ENCODE results near the gene ZSCAN20.

ZSCAN20 gene

DNA sequence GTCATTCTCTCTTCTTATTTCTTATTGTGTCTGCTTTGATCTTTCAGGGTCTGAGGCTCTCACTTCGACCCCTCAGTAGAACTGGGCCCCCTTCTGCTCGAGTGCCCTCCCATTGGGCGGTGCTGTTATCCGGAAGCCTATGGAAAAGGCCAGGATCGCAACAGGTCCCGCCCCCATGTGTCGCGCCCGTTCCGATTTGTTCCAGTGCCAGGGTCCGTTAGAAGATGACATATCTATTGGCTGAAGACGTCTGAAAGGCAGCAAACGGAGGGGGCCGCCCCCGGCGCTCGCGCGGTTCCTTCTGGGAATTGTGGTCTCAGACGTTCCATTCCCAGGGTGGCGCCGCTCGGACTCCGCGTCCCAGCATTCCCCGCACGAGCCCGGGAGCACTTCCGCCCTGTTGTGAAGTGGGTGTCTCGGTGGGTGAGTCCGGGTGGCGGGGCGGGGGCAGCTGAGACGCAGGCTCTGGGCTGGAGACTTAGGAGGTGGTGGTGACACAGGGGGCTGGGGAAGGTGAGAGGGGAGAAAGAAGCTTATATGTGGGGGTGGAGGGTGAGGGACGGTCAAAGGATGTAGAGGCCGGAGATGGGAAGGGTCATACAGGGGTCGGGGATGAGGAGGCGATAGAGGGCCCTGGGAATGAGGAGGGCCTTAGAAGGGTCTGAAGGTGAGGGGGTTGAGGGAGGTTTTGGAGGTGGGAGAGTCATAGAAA lies at the start of gene ZSCAN20:
Gene ZSCAN20, plus strand, starts transcription at position 377 of the 712 bp plus-strand sequence. CDS start 6,644 bp downstream, outside the sequence.
- no peak for DNase-seq

DNA sequence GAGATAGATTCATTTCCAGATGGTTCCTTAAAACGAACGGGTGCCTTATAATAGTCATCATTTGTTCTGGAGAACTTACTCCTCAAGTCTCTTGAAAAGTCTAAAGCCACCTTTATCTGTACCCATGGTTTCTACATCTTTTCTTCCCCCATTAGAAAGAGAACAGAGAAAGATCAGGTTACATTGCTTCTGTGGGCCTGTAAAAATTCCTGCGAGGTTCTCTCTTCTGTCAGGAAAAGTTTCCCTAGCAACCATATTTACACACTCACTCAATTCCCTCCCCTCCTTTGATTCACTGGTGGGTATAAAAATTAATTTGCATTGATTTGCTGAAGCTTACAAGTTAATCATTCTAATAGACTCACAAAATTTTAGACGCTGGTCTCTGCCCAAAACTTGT lies 48.2 kb upstream of the ZSCAN20 start:
- DNase-seq, result peak; percentile 59

DNA sequence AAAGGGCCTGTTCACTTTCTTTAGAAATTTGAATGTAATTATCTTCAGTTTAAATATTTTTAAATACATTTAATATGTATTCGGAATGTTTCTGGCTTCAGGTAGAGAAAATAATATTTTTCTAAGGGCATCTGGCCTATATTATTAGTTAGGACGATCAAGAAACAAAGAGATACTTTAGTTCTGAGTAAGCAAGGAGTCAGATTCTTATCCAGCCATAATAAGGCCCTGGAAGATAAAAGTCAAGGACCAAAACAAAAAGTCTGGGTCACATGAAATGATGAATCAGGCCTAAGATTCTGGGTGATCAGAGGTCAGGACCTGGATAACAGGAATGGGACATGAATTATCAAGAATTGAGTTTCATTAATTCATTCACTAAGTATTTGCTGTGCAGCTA lies 47.8 kb upstream of the ZSCAN20 start:
- DNase-seq, result no peak

DNA sequence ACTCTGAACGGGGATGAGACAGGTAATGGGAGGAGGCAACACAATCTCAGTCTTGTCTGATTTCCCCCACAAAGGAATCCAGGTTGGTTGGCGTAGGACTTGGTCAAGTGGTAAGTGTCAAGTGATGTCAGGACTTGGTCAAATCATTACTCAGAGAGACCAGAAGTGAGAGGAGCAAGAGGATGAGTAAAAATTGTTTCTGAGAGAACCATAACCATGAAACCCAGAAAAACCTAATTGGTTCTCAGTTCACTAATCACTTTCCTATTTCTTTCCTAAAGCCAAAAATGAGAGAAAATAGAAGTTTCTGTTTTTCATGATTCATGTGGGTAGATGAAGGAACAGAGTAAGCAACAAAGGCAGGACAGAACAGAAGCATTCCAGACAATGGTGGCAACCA lies 46.5 kb upstream of the ZSCAN20 start:
- no peak for DNase-seq

DNA sequence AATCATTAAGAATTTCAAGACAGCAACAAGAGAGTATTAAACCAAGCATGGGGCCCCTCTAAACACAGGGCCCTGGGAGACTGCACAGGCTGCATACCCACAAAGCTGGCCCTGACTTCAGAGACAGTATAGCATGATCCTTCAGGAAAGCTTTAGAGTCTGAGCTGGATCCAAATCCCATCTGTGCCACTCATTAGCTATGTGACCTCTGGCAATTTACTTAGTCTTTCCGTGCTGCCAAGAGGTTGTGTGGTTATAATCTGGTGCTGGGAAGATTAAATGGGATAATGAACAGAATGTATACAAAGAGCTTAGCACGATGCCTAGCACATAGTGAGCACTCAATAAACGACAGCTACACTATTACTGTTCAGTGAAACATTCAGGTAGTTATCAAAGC lies 45.5 kb upstream of the ZSCAN20 start:
- no peak for DNase-seq

DNA sequence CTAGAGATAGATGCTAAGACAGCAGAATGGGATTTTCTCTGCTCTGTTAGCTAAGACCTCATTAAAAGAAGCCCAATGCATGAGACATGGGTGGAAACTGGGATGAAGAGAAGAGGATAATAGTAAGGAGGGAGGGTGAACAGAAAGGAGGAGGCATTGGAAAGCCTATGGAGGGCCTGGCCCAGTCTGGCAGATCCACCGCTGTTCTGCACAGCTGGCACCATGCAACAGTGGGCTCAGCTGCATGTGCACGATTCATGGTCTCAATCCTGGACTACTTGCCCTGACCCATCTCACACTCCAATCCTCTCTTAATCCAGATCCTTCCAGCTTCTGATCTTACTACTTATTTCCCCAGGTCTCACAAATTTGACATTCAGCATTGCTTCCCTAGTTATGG lies 43.8 kb upstream of the ZSCAN20 start:
- no peak for DNase-seq

DNA sequence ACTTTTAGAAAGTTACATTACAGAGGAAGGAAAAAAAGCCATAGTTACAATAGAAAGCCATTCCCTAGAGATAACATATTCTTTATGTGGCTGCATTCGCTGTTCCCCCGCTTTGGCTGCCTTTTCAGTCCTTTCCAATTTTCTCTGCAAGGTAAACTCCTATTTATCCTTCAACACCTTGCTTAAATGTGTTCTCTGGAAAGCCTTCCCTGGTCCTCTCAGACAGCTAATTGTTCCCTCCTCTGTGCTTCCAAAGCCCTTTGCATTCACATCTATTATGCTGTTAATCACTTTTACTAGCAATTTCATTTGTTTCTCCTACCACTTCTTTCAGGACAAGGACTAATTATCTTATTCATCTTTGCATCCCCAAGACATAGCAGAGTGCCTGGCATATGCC lies 43.1 kb upstream of the ZSCAN20 start:
- no peak for DNase-seq

DNA sequence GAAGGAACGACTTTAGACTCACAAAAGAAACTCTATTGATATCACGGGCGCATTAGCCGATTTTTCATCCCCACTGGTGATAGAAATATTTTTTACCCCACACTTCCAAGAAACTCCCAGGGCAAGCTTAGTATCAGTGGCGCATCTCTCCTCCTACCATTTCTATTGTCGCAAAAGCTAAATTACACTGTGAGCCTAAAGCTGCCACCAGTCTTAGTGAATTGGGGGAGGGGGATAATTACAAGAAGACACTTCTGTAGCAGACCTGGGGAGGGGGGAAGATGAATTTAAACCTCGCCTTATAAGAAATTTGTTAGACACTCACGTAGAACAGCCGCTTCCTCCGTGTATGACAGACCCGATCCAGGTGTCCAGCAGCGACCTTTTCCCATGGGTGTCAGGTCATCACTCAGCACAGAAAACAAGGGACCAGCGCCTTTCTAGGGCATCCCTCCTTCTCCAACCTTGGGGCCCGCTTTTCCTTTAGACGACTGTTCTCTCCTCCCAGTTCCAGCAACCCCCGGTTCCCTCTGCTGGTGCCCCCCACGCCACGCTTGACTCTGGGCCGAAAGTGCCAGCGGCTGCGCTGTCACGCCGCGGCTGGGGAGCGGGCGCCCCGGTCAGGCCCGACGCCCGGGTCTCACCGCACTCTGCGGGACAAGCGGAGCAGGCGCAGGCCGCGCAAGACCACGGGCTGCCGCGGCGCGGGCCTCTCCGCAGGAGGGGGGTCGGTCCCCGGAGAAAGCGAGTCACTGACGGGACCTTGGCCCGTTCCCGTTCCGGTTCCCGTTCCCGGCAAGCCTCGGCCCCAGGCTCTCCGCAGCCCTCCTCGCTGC lies 42.4 kb upstream of the ZSCAN20 start:
- DNase-seq, result no peak

DNA sequence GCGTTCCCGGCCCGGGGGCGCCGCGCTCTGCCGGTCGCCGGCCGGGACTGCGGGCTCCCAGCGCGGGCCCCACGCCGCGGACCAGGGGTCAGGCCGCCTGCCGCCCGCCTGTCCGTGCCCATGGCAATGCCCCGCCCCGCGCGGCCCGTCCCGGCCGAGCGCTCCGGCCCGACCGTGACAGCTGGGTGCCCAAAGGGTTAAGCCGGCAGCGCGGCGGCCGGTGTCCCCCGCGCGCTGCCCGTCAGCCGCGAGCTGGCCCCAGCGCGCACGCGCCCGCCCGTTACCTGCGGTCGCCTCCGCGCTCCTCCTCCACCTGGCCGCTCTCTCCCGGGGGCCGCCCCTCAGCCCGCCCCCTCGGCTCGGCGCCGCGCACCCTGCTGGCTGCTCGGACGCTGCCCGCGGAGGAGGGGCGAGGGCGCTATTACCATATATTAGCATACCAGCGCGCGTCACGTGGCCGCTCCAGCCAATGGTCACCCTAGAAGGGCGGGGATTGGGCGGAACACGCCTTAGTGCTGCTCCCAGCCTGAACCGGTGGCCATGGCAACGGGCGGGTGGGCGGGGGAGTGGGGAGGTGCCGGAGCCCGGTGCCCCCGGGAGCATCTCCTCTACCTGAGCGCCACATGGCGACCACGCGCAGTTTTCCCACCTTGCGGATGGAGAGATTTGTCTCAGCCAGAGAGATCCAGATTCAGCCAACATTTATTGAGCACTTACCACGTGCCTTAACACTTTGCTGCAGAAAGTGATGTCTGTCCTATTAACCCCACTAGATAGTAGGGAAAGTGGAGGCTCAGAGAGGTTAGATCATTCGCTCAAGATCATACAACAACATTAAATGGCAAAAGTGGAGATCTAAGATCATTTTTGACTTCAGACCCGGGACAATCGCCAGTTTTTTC lies 41.5 kb upstream of the ZSCAN20 start, which contains the start of gene PHC2:
Gene PHC2, minus strand, starts transcription at position 404 of the 902 bp plus-strand sequence. CDS start 55,556 bp downstream, outside the sequence.
- peak; percentile 94 for DNase-seq

DNA sequence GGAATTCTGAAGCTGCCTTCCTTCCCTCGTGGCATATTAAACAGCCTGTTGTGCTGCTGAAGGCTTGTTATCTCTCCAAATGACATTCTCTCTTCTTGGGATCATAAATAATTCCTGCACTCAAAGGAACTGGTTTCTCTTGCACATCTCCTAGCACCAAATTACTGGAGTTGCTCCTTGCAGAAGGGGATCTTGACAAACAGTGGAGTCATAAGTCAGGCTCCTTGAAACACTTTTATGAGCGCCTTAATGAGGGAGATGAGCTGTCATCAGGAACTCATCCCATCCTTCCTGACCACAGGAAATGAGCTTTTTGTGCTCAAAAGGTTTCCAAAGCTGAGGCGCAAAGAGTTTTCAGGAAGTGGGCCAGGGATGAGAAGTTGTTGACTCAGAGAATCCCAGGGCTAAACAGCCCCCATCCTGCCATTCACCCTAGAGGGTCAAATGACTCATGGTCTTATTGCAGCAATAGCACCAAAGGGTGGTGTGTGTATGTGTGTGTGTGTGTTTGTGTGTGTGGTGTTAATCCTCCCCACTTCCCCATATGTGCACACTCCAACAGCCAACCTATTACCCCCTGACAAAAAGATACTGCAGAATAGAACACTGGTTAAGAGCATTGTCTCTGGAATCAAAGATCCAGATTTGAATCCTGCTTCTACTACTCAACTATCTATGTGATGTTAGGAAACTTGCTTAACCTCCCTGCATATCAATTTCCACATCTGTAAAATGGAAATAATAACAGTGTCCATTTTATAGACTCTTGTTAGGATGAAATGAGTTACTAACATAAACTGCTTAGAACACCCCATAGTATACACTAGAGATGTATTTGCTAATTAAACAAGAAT lies 38.7 kb upstream of the ZSCAN20 start:
- no peak for DNase-seq

DNA sequence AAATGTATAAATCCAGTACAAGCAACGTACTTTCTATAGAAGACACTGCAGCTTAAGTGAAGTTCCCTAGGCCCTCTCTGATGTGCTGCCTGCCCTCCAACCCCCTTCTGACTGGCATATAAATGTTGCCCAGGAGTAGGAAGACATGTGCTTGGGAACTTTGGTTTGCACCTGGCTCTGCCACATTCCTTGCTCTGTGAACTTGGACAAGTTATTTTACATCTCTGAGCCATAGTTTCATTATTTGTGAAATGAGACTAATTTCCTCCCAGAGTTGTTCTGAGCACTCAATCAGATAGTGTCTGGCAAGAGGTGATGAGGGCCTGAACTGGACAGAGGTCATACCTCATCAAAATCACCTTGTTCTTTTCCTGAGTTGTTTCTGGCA lies 38.1 kb upstream of the ZSCAN20 start:
- no peak for DNase-seq

DNA sequence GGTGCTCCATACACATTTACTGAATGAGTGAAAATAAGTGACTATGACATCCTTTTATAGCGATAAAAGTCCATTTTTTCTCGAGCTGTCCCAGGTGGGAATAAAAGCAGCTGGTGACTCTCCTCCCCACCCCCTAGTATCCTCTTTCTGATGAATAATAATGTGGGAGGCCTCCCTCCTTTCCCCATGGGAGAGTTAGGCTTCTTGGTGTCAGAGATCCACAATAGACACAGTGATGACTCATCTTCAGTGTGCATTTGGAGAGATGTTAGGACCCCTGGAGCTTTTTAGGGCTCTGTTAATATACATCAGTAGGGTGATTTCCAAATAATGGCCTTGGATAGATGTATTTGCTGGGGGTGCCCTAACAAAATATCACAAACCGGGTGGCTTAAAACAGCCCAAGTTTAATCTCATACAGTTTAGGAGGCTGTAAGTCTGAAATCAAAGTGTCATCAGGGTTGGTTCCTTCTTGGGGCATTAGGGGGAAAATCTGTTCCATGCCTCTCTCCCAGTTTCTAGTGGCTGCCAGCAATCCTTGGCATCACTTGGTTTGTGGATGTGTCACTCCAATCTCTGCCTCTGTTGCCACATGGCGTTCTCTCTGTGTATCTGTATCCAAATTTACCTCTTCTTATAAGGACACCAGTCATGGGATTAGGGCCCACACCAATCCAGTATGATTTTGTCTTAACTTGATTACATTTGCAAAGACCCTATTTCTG lies 37.2 kb upstream of the ZSCAN20 start:
- DNase-seq, result no peak

DNA sequence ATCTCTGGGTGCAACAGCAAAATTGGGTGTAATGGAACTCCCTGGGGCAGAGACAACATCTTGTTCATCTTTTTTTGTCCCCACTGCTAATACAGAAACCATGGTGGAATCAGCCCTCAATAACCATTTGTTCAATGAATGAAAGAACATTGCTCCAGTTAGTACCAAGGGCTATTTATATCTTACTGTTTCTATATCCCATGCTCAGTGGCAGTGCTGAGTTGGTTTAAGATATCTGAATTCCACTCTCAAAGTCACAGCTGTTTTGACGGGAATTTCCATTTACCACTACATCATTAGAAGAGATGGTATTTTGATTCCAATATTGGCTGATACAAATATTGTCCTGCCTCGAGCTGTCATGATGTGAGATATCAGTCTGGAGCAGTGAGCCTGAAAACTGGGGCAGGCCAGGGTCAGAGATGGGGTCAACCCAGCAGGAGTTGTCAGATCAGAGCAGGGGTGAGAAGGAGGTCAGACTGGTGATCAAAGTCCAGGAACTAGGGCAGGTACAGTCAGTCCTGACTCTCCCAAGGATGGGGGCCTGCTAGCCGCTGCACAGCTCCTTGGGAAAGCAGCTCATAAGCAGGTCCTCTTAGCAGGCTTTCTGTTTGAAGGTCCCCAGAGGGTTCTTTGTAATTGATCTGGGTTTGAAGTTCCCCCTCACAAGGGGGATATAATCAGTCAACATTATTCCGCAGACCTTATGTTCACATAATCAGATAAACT lies 35.7 kb upstream of the ZSCAN20 start:
- DNase-seq, result no peak

DNA sequence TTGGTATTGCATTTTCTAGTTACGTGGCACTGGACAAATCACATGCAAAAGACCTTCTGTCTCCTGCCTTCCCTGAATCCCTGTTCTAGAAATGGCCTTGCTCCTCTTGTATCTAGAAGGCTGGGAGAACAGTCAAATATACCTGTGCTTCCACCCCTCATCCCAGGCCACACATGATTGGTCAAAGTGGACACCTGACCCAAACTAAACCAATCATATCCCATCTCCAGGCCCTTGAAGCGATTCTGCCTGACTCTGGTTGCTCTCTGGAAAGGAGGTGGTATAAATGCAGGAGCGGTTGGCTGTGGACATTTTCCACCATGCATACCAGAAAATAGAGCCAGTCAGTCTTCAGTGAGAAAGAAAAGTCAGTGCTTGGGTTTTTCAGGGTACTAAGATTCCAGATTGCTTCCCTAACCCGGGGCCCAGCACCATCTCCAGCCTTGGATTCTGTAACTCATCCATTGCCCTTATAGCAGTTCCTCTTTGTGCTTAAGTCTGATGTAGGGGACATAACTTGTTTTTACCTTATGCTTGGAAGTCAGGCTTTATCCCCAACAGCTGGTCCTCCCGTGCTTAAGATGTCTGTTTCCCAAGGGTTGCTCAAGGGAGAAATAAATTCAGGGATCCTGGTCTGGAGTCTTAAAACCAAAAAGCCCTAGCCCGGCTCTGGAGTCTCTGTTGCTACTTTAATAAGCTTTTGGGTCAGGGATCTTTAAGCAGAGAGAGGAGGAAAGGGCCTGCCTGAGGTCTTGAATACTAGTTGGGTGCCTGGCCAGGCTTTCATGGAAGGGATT lies 33.9 kb upstream of the ZSCAN20 start:
- DNase-seq, result no peak

DNA sequence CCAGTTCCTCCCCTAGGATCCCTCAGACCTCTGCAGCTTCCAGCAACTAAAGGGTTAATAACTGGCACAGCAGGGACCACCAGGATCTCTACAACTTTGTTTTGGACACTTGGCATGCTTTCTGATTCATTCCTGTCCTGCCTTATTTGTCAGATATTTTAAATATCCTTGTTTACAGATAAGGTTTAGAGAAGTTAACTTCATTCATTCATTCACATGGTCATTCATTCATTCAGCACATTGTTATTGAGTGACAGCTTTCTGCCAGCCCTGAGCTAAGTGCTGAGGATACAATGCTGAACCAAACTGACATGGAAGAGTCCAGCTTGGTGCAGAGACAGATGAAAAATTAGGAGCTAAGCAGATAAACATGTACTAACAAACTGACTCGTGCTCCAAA lies 32.8 kb upstream of the ZSCAN20 start:
- DNase-seq, result no peak

DNA sequence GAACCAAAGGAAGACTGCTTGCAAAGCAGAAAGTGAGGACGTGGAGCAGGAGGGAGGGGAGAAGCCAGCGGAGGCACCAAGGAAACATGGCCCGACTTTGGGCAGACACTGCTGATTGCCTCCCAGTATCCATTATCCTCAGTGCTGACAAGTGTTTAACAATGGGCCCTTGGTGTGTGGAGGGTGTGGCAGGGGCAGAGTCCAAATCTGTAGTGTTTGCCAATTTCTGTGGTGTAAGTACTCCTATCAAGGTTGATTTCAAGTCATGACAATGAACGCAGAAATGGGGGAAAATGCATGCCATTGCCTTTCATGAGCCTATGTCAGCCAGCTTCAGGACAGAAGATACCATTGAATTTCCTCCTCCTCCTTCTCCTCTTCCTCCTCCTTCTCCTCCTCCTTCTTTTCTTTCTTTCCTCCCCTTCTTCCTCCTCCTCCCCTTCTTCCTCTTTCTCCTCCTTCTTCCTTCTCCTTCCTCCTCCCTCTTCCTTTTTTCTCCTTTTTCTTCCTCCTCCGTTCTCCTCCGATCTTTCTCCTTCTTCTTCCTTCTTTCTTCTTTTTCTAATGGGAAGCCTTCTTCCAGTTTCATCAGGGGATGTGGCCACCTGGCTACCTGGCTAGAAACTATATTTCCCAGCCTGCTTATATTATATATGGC lies 31.2 kb upstream of the ZSCAN20 start:
- no peak for DNase-seq

DNA sequence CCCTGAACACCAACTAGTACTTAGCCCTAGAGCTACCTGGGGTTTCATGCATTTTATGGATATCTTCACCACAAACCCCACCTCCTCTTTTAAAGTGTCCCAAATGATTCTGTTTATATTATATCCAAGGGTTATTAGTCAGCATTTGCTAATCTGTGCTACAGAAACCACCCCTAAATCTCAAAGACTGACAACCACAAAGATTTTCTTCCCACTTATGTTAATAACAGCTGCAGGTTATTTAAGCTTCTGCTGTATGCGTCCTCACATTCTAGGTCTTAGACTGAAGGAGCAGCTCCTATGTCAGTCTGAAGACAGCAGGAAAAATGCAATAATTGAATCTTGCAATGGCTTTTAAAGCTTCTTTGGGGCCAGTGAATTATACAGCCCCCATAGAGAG lies 30.3 kb upstream of the ZSCAN20 start:
- DNase-seq, result no peak

DNA sequence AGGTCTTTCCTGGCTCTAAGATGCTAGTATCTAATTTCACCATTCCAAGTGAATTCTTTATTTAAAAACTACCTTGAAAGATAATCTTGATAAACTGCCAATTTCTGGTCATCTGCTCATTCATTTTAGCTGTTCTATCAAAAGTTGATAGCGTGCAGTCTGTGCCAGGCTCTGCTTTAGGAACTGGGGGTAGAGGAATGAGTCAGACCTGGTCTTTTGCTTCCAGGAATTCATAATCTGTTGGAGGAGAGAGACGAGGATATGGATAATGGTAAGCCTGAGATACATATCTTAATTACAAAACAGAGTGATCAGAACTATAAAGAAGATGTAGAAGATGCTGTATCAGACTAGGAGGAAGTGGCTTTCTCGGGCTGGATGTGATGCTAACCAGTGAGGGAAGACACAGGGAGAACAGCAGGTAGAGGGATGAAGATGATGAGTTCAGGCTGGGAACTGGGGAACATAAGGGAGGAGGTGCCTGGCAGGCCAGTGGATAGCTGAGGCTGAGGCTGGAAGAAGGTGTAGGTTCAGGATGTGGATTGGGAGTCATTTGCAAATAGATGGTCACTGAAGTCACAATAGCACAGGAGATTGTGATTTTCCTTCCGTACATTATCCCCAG lies 29.3 kb upstream of the ZSCAN20 start:
- DNase-seq, result no peak

DNA sequence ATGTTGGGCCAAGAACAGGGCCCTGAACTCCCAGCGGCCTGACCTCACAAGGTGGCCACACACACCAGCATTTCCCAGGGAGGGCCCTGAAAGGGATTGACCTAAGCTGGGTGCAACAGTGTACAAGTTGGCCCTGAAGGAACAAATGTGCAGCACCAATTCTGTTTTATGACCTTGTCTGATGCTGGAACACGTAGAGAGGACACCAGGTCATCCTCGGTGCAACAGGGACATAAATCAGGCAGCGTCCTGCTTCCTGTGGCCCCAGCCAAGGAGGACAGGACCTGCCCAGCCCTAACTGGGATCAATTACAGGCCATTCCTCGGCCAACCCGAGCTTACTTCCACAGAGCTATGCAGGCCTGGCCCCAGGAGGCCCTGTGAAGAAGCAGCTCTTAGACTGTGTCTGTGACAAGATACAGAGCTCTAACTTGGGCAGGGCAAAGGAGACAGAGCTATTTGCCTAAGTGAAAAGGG lies 28.7 kb upstream of the ZSCAN20 start:
- no peak for DNase-seq
